Liver (tissue), 9 donors: ENCODE data around the gene KRT85. TPM values are rescaled to one million over a fixed set of nuclear protein-coding genes. Genes with fewer than 3 reads are reported as not detected.

Source experiments
- DNase-seq: peaks from one replicate; pipeline ENCODE4 v3.0.0-alpha.2; 2017; ENCODE audit warnings: low spot score
- H3K27ac ChIP-seq, 2 donors: one replicate each; pipeline ENCODE4 v1.7.0; 2013; ENCODE audit warnings: inconsistent platforms in 2 of 2, low read length in 2 of 2, control low read depth in 1 of 2, low read depth in 1 of 2, mild to moderate bottlenecking in 1 of 2
- H3K27me3 ChIP-seq, 4 donors: one replicate each; pipeline versions ENCODE4 v1.6.1 to v1.7.0; 2013; ENCODE audit warnings: low read length in 3 of 4, inconsistent platforms in 1 of 4, mild to moderate bottlenecking in 1 of 4, moderate library complexity in 1 of 4; ENCODE audit not compliant: control insufficient read depth in 4 of 4, insufficient read depth in 4 of 4
- H3K36me3 ChIP-seq, 4 donors: one replicate each; pipeline versions ENCODE4 v1.6.1 to v1.7.0; 2013; ENCODE audit warnings: low read length in 3 of 4, mild to moderate bottlenecking in 3 of 4, low read depth in 1 of 4, moderate library complexity in 1 of 4; ENCODE audit not compliant: control insufficient read depth in 4 of 4, insufficient read depth in 3 of 4
- H3K4me1 ChIP-seq, 4 donors: one replicate each; pipeline versions ENCODE4 v1.6.1 to v1.7.0; 2013; ENCODE audit warnings: low read length in 3 of 4, mild to moderate bottlenecking in 3 of 4, moderate library complexity in 1 of 4; ENCODE audit not compliant: control insufficient read depth in 4 of 4, insufficient read depth in 4 of 4
- H3K4me3 ChIP-seq, 3 donors: one replicate each; pipeline versions ENCODE4 v1.6.1 to v1.7.0; 2013; ENCODE audit warnings: low read length in 3 of 3, control low read depth in 1 of 3, low read depth in 1 of 3, mild to moderate bottlenecking in 1 of 3
- H3K9ac ChIP-seq, 2 donors: one replicate each; pipeline ENCODE4 v1.7.0; 2013; ENCODE audit warnings: low read length in 2 of 2, mild to moderate bottlenecking in 2 of 2, moderate library complexity in 2 of 2, control low read depth in 1 of 2, low read depth in 1 of 2
- H3K9me3 ChIP-seq, 4 donors: one replicate each; pipeline versions ENCODE4 v1.6.1 to v1.7.0; 2013; ENCODE audit warnings: low read length in 3 of 4; ENCODE audit not compliant: control insufficient read depth in 4 of 4
- ATF3 ChIP-seq: IDR thresholded peaks from 2 replicates; pipeline ENCODE4 v1.6.1; 2016; ENCODE audit warnings: antibody characterized with exemption
- CTCF ChIP-seq: fragments of 150-350 bp; IDR thresholded peaks from 2 replicates; pipeline ENCODE4 v1.5.1; 2017; ENCODE audit warnings: improper control_type of control experiment, low read depth, low read length; ENCODE audit not compliant: missing input control
- EGR1 ChIP-seq, 2 donors: IDR thresholded peaks; 2 replicates each; pipeline ENCODE4 v1.6.1; 2016 to 2018; ENCODE audit warnings: antibody characterized with exemption in 2 of 2, low read depth in 2 of 2
- FOXA1 ChIP-seq: IDR thresholded peaks from 2 replicates; pipeline ENCODE4 v1.6.1; 2016; ENCODE audit warnings: antibody characterized with exemption
- FOXA2 ChIP-seq: IDR thresholded peaks from 2 replicates; pipeline ENCODE4 v1.6.1; 2016; ENCODE audit warnings: antibody characterized with exemption
- GABPA ChIP-seq, 2 donors: IDR thresholded peaks in 1 of 2; conservative IDR thresholded peaks in 1 of 2; 2 replicates each; pipeline ENCODE4 v1.6.1; 2016; ENCODE audit warnings: antibody characterized with exemption in 2 of 2, mild to moderate bottlenecking in 1 of 2, moderate library complexity in 1 of 2
- HNF4A ChIP-seq, 2 donors: conservative IDR thresholded peaks; 2 replicates each; pipeline ENCODE4 v1.6.1; 2016; ENCODE audit warnings: antibody characterized with exemption in 2 of 2, mild to moderate bottlenecking in 2 of 2
- HNF4G ChIP-seq: IDR thresholded peaks from 2 replicates; pipeline ENCODE4 v1.6.1; 2016; ENCODE audit warnings: antibody characterized with exemption
- JUND ChIP-seq, 2 donors: IDR thresholded peaks; 2 replicates each; pipeline ENCODE4 v1.6.1; 2016; ENCODE audit warnings: antibody characterized with exemption in 2 of 2
- MAX ChIP-seq: IDR thresholded peaks from 2 replicates; pipeline ENCODE4 v1.6.1; 2016; ENCODE audit warnings: antibody characterized with exemption
- NR2F2 ChIP-seq: IDR thresholded peaks from 2 replicates; pipeline ENCODE4 v1.6.1; 2016; ENCODE audit warnings: antibody characterized with exemption
- RAD21 ChIP-seq, 2 donors: IDR thresholded peaks; 2 replicates each; pipeline ENCODE4 v1.6.1; 2016; ENCODE audit warnings: antibody characterized with exemption in 2 of 2, mild to moderate bottlenecking in 2 of 2
- RXRA ChIP-seq, 2 donors: IDR thresholded peaks; 2 replicates each; pipeline ENCODE4 v1.6.1; 2017 to 2018; ENCODE audit warnings: antibody characterized with exemption in 2 of 2, mild to moderate bottlenecking in 1 of 2
- SP1 ChIP-seq: IDR thresholded peaks from 2 replicates; pipeline ENCODE4 v1.6.1; 2018; ENCODE audit warnings: antibody characterized with exemption, mild to moderate bottlenecking
- TAF1 ChIP-seq: conservative IDR thresholded peaks from 2 replicates; pipeline ENCODE4 v1.6.1; 2016; ENCODE audit warnings: antibody characterized with exemption, mild to moderate bottlenecking
- YY1 ChIP-seq: IDR thresholded peaks from 2 replicates; pipeline ENCODE4 v1.6.1; 2016; ENCODE audit warnings: antibody characterized with exemption, mild to moderate bottlenecking
- ZBTB33 ChIP-seq: IDR thresholded peaks from 2 replicates; pipeline ENCODE4 v1.6.1; 2016; ENCODE audit warnings: antibody characterized with exemption
- WGBS: extraction: QIAGEN DNeasy Blood & Tissue Kit; methylation state at CpG from one replicate; pipeline ENCODE4 v1.1.7; 2013; 5-methylcytosine and 5-hydroxymethylcytosine counted together
- polyA plus RNA-seq, 2 donors: library from polyadenylated mRNA; stranded (reverse) in 1 of 2; unstranded in 1 of 2; fragments of 200-250 nt in 1 of 2; fragments of >200 nt in 1 of 2; fragmentation: Nextera tagmentation in 1 of 2; extraction: Ambion mirVana in 1 of 2; gene quantifications; one replicate each; pipeline versions ENCODE4 v1.2.1 to v1.2.3, GENCODE V29; 2013 to 2015
- total RNA-seq, 2 donors: library from RNA; depleted of rRNA; stranded (reverse); fragments of >200 nt; gene quantifications; one replicate each; pipeline ENCODE4 v1.2.3, GENCODE V29; 2014
- donor health status: healthy.
- donor health status: healthy.
- donor health status: healthy.
- donor health status: healthy.
- donor health status: healthy.

Gene KRT85
- total and polyA plus RNA-seq, 4 donors, result not detected

- TF ChIP-seq NR2F2 (no peak), ATF3 (no peak), GABPA (IDR thresholded peaks at IDR 0.05 in 1 of 2, conservative IDR thresholded peaks at IDR 0.05 in 1 of 2) (no peak), HNF4A (conservative IDR thresholded peaks at IDR 0.05) (no peak), HNF4G (no peak), TAF1 (no peak), FOXA1 (no peak), ZBTB33 (no peak), CTCF (no peak), RAD21 (IDR thresholded peaks at IDR 0.05) (no peak), JUND (IDR thresholded peaks at IDR 0.05) (no peak), FOXA2 (no peak), RXRA (IDR thresholded peaks at IDR 0.05) (no peak)
- no peak for DNase-seq
- H3K4me3 ChIP-seq, result no peak overlapping the region
- no peak overlapping the region for H3K27ac ChIP-seq
- H3K9ac ChIP-seq, result no peak overlapping the region
- peaks cover 0 to 2% (median 0%) of the 10 kb centered on the region in 4 donors for H3K27me3 ChIP-seq
- no peaks in the 10 kb centered on the region for H3K36me3 ChIP-seq
- no peaks in the 10 kb centered on the region for H3K9me3 ChIP-seq
- WGBS, result 62% methylated on average over 9 of the region's 9 CpGs
- H3K4me1 ChIP-seq, result no peaks in the 10 kb centered on the region
Measured at GRCh38 chr12:52389313-52390207, 22.3 kb upstream of the KRT85 start.

- Histone ChIP-seq H3K36me3 (no peaks in the 10 kb centered on the region), H3K4me1 (no peaks in the 10 kb centered on the region), H3K4me3 (no peak overlapping the region), H3K9me3 (no peaks in the 10 kb centered on the region), H3K27ac (no peak overlapping the region), H3K9ac (no peak overlapping the region), H3K27me3 (peaks cover 0 to 2% (median 0%) of the 10 kb centered on the region in 4 donors)
- WGBS, result 85% methylated on average over 2 of the region's 2 CpGs
- no peak for DNase-seq
- no peak for TF ChIP-seq MAX
- no peak for TF ChIP-seq HNF4G
- no peak for TF ChIP-seq HNF4A (conservative IDR thresholded peaks at IDR 0.05)
- TF ChIP-seq ATF3, result no peak
- TF ChIP-seq RXRA (IDR thresholded peaks at IDR 0.05), result no peak
- no peak for TF ChIP-seq JUND (IDR thresholded peaks at IDR 0.05)
- no peak for TF ChIP-seq NR2F2
- TF ChIP-seq GABPA (IDR thresholded peaks at IDR 0.05 in 1 of 2, conservative IDR thresholded peaks at IDR 0.05 in 1 of 2), result no peak
- TF ChIP-seq TAF1, result no peak
- no peak for TF ChIP-seq FOXA1
- no peak for TF ChIP-seq FOXA2
- no peak for TF ChIP-seq ZBTB33
- TF ChIP-seq YY1, result no peak
- no peak for TF ChIP-seq SP1
- TF ChIP-seq CTCF, result no peak
- TF ChIP-seq EGR1 (IDR thresholded peaks at IDR 0.05; ENCODE audit: low read depth in 2 of 2), result no peak
Measured at GRCh38 chr12:52387859-52388258, 20.6 kb upstream of the KRT85 start.
